DMS 273 treated with DMSO at 0.1 percent for 48 hours (cell line): ENCODE measurements around the gene PCDH9.

Experiments
- DNase-seq: peaks from one replicate; lab custom pipeline; 2025; lab: John Stamatoyannopoulos, UW

PCDH9 gene

DNA sequence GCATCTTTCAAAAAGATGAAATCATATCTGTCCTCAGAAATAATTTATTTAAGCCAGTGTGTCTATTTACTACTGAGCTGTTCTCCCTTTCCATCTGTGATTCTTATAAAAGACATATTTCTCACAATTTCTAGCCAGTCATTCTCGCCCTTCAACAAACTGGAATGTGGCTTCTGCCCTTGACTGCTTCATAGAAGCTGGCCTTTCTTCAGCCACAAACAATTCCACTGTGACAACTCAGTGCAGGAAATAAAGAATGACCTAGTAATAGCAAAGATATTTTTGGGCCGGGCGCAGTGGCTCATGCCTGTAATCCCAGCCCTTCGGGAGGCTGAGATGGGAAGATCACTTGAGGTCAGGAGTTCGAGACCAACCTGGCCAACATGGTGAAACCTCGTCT is 655.5 kb downstream of the PCDH9 start:
- DNase-seq: no peak

GRCh38 chr13:66567899-66568612 is 662.1 kb downstream of the PCDH9 start:
- no peak for DNase-seq

GRCh38 chr13:66565279-66565678 is 664.9 kb downstream of the PCDH9 start:
- no peak for DNase-seq

GRCh38 chr13:66563076-66563475 is 667.1 kb downstream of the PCDH9 start:
- DNase-seq: no peak

GRCh38 chr13:66562054-66562453 is 668.1 kb downstream of the PCDH9 start:
- DNase-seq: no peak

GRCh38 chr13:66560991-66561390 is 669.1 kb downstream of the PCDH9 start:
- no peak for DNase-seq

- no peak for DNase-seq
These were observed 669.9 kb downstream of the PCDH9 start for GRCh38 chr13:66560189-66560588.

DNA sequence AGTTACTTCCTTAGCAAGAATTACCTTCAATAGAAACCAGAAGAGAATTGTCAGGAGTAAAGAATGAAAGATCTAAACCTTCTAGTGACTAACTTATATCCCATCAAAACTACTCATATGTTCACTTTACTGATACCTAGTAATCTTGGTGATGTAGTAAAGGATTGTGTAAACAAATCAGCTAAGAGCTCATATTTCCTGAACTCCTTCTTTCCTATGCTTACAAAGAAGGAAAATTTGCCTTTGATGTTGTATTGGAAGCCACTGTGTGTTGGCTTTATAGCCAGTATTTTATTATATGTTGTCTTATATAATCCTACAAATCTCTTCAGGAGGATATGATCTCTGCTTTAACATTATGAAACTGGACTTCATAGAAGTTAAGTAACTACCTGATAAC is 671.0 kb downstream of the PCDH9 start:
- DNase-seq: no peak

- DNase-seq: no peak
These were observed 671.6 kb downstream of the PCDH9 start for GRCh38 chr13:66558506-66558905.

- no peak for DNase-seq
These were observed 672.8 kb downstream of the PCDH9 start for GRCh38 chr13:66557357-66557756.

GRCh38 chr13:66556306-66556705 is 673.8 kb downstream of the PCDH9 start:
- DNase-seq: no peak

GRCh38 chr13:66553391-66553790 is 676.7 kb downstream of the PCDH9 start:
- no peak for DNase-seq

DNA sequence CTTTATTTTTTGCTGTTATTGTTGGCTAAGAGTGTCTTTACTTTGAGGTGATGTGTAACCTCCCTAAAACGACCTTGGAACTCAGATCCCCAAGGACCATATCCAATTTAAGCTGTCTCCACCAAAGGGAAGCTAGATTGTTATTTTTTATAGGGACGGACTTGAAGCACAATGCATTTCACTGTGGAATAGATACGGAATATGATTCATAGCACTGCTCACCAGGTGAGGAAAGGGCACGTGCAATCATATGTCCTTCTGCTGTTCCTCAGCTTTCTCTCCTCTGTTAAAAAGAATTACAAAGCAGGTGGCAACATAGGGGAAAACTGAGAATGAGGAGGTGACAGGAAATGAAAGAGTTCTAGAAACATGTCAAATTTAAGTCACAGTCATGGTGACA is 679.0 kb downstream of the PCDH9 start:
- no peak for DNase-seq

DNA sequence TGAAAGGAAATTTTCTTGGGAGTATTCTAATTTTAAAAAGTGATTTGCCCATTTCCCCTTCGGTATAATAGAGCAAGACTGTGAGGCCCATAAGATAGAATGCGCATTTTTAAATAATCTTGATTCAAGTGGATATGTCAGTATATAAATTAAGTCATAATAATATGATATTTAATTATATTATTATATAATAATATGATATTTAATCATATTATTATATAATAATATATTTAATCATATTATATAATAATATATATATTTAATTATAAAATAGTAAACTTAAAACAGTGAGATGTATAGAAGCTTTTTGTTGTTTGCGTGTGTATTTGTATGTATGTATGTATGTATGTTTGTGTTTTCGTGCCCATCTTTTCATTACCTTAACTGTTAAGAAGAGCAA is 682.5 kb downstream of the PCDH9 start:
- no peak for DNase-seq

DNA sequence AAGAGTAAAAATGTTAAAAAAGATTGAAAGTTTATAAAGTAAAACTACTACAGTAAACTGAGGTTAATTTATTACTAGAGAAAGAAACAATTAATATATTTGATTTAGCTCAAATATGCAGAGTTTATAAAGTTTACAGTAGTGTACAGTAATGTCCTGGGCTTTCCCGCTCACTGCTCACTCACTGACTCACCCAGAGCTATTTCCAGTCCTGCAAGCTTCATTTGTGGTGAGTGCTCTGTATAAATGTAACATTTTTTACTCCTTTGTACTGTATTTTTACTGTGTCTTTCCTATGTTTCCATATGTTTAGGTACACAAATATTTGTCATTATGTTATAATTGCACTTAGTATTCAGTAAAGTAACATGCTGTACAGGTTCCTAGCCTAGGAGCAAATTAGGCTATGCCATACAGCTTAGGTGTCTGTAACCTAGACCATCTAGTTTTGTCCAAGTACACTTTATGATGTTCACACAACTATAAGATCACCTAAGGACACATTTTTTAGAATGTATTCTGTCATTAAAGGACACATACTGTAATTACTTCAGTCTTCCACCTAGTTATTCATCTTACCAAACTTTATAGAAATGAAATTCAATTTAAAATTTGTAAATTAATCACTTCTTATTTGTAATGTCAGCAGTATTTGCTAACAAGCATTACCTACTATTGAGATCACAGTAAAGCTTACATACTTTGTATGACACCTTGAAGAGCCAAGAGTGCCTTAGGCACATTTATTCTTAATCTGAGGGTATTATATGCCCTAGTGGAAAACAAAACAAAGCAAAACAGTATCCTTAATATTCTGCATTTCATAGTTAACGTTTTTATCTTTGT is 683.4 kb downstream of the PCDH9 start:
- DNase-seq: no peak

GRCh38 chr13:66543780-66544179 is 686.4 kb downstream of the PCDH9 start:
- DNase-seq: no peak

GRCh38 chr13:66537417-66537816 is 692.7 kb downstream of the PCDH9 start:
- no peak for DNase-seq

DNA sequence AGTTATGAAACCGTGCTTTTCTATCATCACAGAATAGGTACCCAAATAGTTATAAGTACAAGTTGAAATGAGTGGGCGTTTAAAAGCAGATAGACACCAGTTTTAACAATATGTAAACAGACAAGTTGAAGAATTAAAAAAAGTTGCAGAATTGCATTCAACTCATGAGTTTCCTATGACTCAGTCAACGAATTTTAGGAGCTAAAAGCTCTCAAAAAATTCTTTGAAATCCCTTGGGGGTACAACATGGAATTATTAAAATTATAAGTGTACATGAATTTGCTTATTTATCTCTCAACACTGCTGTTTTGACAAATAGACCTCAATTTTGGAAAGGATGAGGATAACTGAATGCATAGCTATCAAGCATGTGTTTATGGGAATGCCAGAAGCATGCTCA is 693.4 kb downstream of the PCDH9 start:
- no peak for DNase-seq

DNA sequence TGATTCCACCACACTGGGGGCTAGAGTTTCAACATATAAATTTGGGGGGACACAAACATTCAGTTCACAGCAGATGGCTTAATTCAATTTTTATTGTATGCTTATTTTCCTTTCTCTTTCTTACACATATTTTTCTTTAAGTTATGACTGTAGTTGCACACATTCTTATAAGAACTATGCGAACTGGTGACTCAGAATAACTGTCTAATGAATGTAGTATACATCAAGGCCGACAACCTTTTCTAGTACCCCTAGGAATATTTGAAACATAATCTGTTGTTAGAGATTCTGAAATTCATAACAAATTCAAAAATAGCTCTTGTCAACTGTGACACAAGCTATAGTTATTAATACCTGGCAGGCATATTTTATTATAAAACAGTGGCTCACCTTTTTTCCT is 695.6 kb downstream of the PCDH9 start:
- no peak for DNase-seq

- no peak for DNase-seq
These were observed 697.3 kb downstream of the PCDH9 start for GRCh38 chr13:66532845-66533244.

DNA sequence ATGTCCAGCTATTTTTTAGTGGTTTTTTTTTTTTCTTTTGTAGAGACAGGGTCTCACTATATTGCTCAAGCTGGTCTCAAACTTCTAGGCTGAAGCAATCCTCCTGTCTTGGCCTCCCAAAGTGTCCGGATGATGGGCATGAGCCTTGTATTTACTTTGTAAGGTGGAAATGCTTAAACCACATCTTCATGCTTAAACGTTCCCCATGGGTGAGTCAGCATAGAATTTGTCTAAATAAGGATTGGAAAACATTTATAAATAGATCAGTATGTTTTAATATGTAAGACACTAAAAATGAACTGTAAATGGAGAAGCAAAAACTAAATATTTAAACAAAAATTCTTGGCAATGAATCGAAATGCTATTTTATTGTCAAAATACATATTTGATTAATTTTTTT is 698.0 kb downstream of the PCDH9 start:
- DNase-seq: no peak

GRCh38 chr13:66530686-66531085 is 699.5 kb downstream of the PCDH9 start:
- no peak for DNase-seq

DNA sequence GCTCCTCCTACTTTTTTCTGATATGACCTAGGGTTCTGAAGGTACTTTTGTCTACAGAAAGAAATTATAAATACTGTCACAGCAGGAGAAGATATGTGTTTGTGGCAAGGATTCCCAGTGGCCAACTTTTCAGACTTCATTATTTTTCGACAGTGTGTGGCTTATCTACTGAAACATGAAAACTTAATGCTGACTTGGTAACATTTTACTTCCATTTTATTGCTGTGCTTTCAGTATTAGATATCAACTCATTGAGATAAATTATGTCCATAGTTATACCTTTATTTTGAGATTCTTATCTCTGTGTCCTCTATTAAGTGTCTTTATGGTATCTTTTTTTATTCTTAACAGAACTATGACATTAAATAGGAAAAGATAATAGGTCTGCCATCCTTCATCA is 700.0 kb downstream of the PCDH9 start:
- DNase-seq: no peak
